Measurements from ENCODE around the gene GSN. TPM values are rescaled to one million over a fixed set of nuclear protein-coding genes. Genes with fewer than 3 reads are reported as not detected.

Gene GSN
- total and polyA plus RNA-seq, 2 of the 13 experiments (the other 11 are each of a cell fraction or from before 2014, with no cell fraction given), result 294 to 307 TPM

GRCh38 chr9:121369595-121370265 lies 101.8 kb downstream of the GSN start, which contains the start of gene STOM (continued):
- TF ChIP-seq HBP1 (CRISPR knock-in tag; IDR thresholded peaks at IDR 0.05; ENCODE audit: low read depth) (0 out of 2 replicates have a peak, but pooled peaks have one; percentile 54), MBNL3 (CRISPR knock-in tag; conservative IDR thresholded peaks at IDR 0.05) (no peak), THAP7 (CRISPR knock-in tag; IDR thresholded peaks at IDR 0.05) (0 out of 2 replicates have a peak, but pooled peaks have one; percentile 66), MTERF4 (CRISPR knock-in tag; IDR thresholded peaks at IDR 0.05) (peak; percentile 29), ZBTB7A (CRISPR knock-in tag; IDR thresholded peaks at IDR 0.05) (no peak), SOX6 (IDR thresholded peaks at IDR 0.05) (no peak), SOX6 (CRISPR knock-in tag; IDR thresholded peaks at IDR 0.05) (no peak; the same call in 1 of the 2 replicates), ATF2 (CRISPR knock-in tag; IDR thresholded peaks at IDR 0.05) (no peak), ZNF543 (CRISPR knock-in tag; IDR thresholded peaks at IDR 0.05) (no peak; the same call in 1 of the 2 replicates), PRDM10 (CRISPR knock-in tag; IDR thresholded peaks at IDR 0.05; ENCODE audit: low read depth) (no peak), ZFP36 (IDR thresholded peaks at IDR 0.05; ENCODE audit: borderline replicate concordance, low read depth, low read length, partially characterized antibody) (no peak), ARID4A (CRISPR knock-in tag; IDR thresholded peaks at IDR 0.05; ENCODE audit: borderline replicate concordance) (peak; percentile 93), MED13 (CRISPR knock-in tag; IDR thresholded peaks at IDR 0.05) (no peak), NONO (IDR thresholded peaks at IDR 0.05) (no peak), NONO (CRISPR knock-in tag; conservative IDR thresholded peaks at IDR 0.05) (no peak), SAP130 (CRISPR knock-in tag; IDR thresholded peaks at IDR 0.05; ENCODE audit: low read depth) (peak; percentile 84), MEIS2 (CRISPR knock-in tag; IDR thresholded peaks at IDR 0.05) (no peak)

Data from HepG2 (cell line).